GM21381 (cell line): ENCODE results near the gene ALG10.
"Not testable (repeated sequence)": the region's sequence is repeated elsewhere in the genome, so short reads cannot be mapped to it uniquely, and the experiment has no call there.

Source experiments
- ATAC-seq: cut with Tn5 transposase; IDR thresholded peaks from one replicate; pipeline ENCODE4 v1.9.1; 2021; ENCODE audit warnings: mild to moderate bottlenecking, moderate library complexity; ENCODE audit not compliant: unreplicated experiment

The ALG10 gene, protein sequence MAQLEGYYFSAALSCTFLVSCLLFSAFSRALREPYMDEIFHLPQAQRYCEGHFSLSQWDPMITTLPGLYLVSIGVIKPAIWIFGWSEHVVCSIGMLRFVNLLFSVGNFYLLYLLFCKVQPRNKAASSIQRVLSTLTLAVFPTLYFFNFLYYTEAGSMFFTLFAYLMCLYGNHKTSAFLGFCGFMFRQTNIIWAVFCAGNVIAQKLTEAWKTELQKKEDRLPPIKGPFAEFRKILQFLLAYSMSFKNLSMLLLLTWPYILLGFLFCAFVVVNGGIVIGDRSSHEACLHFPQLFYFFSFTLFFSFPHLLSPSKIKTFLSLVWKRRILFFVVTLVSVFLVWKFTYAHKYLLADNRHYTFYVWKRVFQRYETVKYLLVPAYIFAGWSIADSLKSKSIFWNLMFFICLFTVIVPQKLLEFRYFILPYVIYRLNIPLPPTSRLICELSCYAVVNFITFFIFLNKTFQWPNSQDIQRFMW

DNA sequence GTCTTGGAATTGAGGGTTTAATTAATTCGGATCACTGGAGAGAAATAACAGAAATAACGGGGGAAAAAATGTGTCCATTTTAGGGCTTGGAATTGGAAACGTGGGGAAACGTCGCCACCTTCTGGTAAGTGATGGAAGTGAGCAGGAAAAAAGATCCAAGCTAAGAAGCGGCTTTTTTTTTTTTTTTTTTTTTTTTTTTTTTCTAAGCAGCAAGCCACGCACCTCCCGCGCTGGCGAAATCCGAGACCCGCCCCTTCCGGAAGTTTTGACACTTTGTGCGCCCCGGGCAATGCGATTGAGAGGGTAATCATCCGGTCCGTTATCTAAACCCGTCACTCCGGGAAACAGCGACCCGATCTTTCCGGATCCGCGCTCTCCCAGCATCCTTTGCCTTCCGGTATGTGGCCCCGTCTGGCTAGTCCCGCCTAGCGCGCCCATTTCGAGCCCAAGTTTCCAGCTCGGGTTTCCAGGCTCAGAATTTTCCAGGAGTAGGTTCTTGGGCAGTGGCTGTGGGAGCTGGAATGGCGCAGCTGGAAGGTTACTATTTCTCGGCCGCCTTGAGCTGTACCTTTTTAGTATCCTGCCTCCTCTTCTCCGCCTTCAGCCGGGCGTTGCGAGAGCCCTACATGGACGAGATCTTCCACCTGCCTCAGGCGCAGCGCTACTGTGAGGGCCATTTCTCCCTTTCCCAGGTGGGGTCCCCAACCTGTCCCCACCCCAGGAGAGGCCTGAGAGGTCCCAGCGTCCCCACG, at the start of gene ALG10:
Gene ALG10 (plus strand): TSS at position 418 of the 752 bp plus-strand sequence. CDS start 104 bp downstream, at position 522.
- ATAC-seq: peak; percentile 100

DNA sequence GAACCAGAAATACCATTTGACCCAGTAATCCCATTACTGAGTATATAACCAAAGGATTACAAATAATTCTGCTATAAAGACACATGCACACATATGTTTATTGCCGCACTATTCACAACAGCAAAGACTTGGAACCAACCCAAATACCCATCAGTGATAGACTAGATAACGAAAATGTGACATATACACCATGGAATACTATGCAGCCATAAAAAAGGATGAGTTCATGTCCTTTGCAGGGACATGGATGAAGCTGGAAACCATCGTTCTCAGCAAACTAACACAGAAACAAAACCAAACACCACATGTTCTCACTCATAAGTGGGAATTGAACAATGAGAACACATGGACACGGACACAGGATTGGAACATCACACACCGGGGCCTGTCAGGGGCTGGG, 49.4 kb upstream of the ALG10 start:
- not testable (repeated sequence) for ATAC-seq

DNA sequence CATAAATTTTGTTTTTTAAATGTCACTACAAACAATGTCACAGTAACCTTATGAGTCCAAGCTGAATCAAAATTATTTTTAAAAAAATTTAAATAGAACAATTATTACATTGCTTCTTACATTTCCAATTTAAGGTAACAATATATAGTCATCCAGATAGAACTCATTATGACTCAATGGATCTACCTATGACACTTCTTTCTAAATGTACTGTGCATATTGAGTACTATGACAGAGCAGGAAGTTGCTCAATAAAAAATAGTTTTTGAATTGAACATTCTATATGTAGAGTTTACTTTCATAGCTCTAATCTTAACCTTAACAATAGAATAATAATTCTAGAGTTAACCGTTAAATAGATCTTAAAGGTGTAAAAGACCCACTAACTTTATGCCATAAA, 44.4 kb upstream of the ALG10 start:
- ATAC-seq: no peak

DNA sequence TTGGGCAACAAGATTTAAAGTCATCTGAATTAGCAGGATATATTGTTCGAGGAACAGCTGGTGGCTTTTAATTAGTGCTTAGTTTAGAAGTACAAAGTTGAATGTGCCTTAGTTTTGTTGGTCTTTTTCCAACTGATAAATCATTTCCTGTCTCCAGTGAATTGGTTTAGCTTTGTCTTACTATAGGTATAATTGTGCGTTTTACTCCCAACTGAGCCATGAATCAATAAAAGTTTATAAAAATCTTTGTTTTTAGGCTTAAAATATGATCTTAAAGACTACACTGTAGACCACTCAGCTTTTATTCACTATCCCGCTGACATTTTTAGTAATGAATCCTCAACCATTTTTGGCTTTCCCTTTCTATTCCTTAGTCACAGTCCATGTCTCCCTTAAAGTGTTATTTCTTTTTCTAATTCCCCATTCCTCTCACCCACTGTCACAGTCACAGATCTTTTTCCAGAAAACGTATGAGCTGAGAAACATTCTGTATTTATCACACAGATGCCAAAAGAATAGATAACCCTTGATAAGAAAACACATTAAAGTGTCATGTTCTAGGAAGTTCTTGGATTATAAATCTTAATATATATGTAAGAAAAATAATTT, 34.0 kb upstream of the ALG10 start:
- ATAC-seq: no peak

DNA sequence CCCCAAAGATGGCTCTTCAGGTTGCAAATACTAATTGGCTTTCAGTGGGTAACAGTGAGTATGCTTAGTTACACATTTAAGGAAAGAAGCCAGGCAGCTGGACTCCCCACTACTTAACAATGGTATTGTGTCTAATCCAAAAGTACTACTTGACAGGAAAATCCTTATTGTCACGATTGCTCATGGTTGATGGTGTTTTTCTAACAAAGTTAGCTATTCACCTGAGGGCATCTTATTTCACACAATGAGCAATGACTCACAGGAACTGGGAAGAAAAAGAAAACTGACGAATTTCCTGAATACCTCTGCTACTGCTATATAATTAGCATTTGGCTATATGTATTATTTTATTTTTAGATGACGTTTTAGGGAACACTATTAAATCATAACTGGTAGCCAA, 33.4 kb upstream of the ALG10 start:
- ATAC-seq: no peak

DNA sequence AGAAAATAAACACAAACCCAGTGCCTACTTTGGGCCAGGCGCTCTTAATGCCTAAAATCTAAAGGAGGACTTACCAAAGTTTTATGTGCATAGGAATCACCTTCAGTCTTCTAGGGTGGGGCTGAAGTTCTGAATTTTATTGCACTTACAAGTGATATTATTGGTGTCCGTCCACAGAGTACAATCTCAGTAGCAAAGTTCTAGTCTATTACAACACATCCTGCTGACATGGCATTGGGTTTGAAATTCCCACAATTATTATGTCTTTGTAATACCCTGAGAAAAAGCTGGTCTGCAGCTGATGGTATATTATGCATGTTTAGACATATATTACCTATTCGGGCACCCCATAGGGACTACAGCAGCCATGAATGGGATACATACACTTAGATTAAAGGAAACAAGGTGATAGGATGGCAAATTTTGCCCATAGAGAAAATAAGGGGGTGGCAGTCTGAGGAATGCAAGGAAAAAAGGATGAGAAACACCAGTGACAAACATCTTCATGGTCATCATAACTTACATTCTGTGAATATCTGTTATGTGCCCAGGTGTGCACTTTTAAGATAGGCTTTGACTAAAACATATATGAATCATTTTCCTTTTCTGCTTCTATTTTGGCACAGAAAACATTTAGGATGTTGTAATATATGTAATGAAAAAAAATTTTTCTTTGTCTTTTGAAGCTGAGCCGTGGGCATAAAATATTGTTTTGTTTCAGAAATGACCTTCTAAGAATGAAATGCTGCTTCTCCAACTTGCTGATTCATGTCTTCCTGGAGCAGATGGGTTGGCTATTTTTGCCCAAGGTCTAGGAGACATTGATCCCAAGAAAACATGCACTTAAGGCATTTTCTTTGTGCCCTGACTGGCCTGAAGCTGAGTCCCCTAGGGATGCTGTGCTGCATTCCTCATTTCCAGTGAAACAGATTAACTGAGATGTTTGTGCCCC, 27.2 kb upstream of the ALG10 start:
- no peak for ATAC-seq

DNA sequence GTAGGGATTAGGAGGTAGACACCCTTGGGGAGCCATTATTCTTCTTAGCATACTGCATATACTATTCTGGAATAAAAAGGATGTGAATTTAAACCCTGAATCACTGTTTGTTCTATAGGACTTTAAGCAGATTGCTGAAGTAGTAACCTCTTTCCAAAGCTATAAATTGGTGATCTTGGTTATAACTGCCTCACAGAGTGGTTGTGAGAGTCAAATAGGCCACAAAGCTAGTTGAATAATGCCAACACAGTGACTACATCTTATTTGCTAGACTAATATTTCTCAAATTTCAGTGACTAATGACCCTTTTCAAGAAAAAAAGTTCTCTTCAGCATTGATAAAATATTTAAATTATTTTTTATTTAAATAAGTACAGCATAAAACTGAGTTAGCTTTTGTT, 13.5 kb upstream of the ALG10 start:
- ATAC-seq: not testable (repeated sequence)

DNA sequence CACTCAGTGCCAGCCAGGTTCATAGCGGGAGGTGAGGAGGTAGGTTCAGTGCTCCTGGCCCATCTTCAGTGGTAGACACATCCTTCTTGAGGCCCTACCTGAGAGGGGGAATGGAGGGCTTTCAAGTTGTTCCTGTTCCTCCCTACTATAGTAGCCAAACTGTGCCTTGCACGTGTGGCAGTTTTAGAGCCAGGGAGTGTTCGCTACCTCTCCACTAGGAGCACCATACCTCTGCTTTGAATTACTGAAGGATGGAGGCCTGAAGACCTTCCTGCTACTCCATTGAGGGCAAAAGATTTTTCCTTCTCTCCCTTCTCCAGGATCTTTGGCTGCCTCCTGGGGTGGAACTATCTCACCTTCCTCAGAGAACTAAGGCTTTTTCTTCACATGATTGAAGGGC, 5.9 kb upstream of the ALG10 start:
- ATAC-seq: no peak

DNA sequence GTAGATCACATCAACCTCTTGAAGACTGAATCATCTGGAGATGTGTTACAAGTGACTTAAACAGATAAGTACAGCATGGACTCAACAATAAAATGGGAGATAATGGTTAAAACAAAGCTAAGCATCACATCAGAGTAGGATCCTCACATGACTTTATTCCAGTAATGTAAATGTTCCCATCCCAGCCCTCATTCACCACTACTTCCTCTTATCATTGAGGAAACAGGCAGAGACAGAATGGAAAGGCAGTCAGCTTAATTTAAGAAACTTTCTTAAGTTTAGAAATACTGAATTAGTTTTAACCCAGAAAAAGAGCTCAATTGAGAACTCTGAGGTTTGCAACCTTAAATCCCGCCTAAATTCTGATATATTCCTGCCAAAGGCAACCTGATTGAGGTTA, 1.2 kb upstream of the ALG10 start:
- ATAC-seq: no peak

DNA sequence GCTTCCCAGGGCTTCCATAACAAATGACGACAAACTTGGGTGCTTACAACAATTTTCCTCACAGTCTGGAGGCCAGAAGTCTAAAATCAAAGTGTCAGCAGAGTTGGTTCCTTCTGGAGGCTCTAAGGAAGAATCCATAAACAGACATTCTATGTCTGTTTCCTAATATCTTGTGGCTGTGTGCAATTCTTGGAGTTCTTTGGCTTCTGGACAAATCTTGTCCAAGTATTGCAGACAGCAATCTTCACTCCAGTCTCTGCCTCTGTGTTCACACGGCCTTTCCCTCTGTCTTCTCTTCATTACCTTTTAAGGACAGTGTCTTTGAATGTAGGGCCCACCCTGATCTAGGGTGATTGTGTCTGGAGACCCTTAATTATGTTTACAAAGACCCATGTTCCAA, 5.4 kb downstream of the ALG10 start:
- ATAC-seq: not testable (repeated sequence)

DNA sequence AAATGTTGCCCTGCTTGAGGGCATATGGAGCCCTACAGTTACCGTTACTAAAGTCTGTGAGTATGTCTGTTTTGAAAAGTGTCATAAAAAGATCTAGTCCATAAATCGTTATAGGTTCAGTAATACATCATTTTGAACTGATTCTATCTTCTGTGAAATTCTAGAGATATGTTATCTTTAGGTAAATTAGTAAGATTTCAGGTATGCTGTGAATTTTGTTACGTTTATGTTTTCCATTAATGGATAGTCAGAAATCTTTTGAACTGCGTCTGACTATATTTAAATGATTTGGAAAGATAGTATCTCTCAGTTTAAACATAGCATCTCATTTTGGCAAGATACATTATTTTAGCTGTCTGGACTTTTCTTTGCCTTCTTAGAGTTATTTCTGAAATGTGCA, 8.3 kb downstream of the ALG10 start:
- no peak for ATAC-seq

DNA sequence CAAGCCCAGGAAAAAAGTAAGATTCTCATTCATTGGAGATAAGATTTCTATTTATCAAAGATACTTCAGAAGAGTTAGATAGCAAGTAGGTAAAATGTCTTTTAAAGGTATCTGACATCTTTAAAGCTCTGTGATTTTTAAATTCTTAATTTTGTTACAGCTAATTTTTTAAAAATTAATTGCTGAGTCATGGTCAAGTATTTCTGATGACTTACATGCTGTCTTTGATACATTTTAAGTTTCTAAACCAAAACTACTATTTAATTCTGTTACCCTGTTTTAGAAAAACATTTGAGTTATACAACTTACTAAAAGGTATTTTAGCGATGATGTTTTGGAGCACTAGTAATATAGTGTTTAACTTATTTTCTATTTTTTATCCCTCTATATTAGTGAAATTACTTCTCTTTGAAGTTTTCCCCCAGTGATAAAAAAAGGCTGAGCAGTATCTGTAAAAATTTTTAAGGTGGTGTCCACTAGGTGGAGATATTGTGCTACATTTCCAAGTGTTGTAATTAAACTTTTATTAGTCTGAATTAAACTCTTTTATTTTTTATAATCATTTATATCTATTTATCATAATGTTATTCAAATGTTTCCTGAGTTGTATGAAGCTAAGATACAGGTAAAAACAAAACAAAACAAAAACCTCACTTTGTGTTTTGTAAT, 11.5 kb downstream of the ALG10 start:
- ATAC-seq: no peak

DNA sequence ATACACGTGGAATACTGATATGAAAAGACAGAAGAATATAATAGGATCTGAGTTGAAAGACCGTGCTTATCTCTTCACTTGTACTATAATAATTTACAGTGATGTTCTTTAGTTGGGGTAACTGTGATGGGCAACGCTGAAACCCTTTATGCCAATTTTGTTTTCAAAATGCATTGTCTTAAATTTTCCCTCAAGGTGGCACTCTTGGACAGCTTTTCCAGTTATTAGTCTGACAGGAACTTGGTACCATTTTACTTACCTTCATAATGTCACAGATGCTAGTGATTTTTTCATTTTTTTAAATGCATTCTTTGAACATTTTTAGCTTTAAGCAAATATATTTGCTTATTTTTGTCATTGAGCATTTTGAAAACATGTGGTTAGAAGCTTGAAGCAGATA, 16.1 kb downstream of the ALG10 start:
- not testable (repeated sequence) for ATAC-seq

DNA sequence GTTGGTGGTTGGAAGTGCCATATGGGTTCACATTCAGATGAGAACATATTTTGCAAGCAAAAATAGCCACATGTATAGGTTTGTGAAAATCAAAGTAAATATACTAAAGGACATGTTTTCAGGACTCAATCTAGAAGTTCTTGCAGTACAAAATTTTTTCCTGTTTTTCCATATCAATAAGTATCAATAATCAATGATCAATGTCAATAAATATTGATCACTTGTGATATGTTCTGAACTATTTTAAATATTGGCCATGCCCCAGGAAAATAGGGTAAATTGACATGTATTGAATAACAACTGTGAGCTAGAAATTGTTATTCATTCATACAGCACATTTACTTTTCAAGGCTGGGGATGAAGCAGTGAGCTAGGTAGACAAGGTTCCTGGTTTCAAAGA, 24.3 kb downstream of the ALG10 start:
- ATAC-seq: no peak

DNA sequence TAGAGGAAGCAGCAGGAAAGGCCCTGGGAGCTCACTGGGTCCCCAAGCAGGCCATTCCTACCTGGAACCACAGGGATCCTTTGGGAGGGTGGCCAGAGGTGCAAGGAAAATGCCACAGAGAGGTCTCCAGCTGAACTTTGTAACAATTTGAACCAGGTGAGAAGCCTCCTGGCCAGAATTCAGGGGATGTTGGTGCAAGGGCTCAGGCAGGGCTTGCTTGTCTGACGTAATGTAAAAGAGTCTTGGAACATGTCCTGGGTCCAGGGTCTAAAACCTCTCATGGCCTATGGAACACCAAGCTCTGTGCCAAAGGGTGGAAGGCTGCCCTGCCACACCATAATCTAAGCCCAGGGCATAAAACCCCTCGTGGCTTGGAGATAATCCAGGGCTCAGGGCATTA, 25.6 kb downstream of the ALG10 start:
- not testable (repeated sequence) for ATAC-seq

DNA sequence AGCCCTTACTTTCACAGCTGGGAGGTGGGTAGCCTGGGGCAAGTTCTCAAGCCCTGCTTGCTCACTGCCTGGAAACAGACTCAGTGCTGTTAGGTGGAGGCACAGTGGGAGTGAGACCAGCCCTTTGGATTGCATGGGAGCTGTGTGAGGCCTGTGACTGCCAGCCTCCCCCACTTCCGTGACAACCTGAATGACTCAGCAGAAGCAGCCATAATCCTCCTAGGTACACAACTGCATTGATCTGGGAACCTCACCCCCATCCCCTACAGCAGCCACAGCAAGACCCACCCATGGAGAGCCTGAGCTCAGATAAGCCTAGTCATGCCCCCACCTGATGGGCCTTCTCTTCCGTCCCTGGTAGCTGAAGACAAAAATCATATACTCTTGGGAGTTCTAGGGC, 26.4 kb downstream of the ALG10 start:
- ATAC-seq: no peak

DNA sequence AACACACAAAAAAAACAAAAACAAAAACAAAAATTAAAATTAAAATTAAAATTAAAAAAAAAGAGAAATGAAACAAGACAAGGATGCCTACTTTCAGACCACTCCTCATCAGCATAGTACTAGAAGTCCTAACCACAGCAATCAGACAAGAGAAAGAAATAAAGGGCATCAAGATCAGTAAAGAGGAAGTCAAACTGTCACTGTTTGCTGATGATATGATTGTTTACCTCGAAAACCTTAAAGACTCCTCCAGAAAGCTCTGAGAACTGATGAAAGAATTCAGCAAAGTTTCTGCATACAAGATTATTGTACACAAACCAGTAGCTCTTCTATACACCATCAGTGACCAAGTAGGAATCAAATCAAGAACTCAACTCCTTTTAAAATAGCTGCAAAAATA, 29.2 kb downstream of the ALG10 start:
- no peak for ATAC-seq

DNA sequence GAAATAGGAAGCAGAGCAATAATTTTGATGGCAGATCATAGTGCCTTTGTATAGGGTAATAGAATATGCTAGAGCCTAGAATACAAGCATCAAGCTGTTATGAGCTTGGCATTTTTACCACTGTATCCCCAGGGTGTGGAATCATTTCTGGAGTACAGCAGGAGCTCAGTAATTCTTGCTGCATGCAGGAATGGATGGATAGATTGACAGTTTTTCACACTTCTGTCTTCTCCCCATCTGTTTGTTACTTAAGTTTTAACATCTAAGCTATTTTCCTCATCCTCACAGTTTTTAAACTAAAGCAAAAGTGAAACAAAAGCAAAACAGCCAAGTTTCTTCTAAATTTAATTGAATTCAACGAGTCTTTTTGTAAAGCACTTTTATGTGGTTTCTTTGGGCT, 32.6 kb downstream of the ALG10 start:
- ATAC-seq: no peak
